NCI-H510A (cell line): ENCODE data around the gene SCYGR1.
"Not testable (repeated sequence)": the region's sequence is repeated elsewhere in the genome, so short reads cannot be mapped to it uniquely, and the experiment has no call there.

ENCODE experiments used
- DNase-seq: peaks from one replicate; lab custom pipeline; 2025; lab: John Stamatoyannopoulos, UW

Gene SCYGR1

DNA sequence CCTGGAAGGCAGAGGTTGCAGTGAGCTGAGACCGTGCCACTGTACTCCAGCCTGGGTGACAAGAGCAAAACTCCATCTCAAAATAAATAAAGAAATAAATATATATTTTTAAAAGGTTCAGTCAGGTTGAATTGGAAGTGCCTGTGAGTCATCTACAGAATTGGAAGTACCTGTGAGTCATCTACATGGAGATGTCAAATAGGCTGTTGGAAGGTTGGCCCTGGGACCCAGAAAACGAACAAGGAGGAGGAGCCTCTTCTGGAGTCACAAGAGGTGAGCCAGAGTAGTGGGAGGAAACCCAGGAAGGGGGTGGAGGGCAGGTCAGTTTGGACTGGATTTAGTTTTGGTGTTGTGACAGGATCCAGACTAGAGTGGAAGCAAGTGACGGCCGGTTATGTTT lies 15.2 kb upstream of the SCYGR1 start:
- no peak for DNase-seq

DNA sequence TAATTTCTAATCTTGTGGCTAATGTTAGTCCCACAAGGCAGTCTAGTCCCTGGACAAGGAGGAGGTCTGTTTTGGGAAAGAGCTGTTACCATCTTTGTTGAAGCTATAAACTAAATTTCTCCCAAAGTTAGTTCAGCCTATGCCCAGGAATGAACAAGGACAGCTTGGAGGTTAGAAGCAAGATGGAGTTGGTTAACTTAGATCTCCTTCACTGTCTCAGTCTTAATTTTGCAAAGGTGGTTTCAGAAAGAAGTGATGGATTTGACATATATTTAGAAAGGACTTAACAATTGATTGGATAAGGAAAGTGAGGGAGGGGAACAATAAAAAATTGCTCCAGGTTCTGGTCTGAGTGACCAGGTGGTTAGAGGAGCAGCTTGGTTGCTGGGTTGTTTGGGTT lies 14.6 kb upstream of the SCYGR1 start:
- no peak for DNase-seq

DNA sequence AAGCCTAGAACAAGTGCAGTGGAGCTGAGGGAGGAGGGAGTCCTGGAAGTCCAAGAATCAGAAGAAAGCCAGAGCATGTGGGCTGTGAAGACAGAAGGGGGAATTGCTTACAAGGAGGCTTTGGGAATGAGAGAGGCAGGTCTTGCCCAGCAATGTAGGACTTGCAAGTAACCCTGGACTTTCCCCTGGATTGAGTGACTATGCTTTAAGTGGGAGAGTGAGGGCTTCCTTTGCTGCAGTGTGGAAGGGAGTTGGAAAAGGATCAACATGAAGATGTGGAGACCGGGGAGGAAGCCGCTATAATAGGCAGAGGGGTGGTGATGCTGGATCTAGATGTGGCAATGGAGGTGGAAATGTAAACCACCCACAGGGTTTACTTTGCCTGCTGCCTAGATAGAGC lies 13.8 kb upstream of the SCYGR1 start:
- DNase-seq, result no peak

DNA sequence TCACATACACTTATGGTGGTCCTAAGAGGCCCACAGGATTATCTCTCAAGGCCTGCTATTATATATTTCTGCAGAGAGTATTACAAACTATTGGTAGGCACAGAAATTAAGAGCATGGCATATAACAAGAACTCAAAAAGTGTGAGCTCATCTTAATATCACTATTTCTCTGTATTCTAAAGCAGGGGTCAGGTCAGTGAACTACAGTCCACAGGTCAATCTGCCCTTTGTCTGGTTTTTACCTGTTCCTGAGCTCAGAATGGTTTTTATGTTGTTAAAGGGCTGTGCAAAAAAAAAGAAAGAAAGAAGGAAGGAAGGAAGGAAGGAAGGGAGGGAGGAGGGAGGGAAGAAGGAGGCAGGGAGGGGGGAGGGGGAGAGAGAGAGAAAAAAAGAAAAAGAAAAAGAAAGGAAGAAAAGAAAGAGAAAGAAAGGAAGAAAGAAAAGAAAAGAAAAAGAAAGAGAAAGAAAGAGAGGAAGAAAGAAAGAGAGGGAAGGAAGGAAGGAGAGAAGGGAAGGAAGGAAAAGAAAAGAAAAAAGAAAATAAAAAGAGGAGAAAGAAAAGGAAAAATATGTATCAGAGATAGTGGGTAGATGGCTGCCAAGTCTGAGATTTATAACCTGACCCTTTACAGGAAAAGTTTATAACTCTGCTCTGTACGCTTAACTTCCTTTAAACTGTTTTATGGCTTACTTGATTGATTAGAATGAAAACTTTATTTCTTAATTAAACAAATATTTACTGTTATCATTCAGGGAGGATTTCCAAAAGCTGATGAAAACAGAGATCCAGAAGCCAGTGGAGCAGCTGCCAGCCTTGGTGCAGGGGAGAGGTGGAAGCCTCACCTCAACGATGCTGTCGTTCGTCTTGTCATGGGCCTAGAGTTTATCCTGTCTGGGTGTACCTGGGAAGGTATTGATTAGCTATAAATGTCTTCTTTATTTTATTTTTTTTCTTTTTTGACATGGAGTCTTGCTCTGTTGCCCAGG lies 11.2 kb upstream of the SCYGR1 start:
- no peak for DNase-seq

DNA sequence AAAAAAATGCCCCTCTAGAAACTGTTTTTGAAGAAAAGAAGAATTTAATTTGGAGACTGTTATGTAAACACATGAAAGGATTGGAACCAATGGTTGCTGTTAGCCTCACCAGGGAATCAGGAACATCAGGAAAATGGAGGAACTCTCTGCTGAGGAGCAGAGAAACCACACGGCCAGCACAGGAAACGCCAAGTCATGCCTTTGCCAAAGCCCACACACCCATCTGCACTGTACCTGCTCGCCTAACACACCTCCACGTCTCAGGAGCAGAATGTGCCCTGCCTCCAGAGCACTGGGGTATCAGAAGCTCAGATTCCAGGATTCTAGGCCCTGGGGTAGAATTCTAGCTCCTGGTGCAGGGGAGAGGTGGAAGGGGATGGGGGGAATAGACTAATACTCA lies 9.8 kb upstream of the SCYGR1 start:
- DNase-seq, result no peak

DNA sequence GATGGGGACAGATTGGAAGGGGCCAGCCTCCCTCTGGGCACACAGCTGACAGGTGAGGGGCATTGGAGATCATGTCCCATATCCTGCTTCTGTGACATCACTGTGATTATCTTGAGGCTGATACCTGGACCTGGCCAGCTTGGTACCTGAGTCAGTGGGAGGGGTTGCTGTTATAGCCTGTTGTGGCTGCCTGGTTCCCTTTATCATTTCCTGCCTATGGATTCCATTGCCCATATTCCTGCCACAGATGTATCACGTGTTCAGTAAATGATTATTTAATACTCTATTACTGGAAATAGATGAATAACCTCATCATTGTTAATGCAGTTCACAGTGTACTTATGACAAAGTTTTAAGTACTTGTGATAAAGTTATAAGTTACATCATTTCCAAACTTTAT lies 7.8 kb upstream of the SCYGR1 start:
- no peak for DNase-seq

DNA sequence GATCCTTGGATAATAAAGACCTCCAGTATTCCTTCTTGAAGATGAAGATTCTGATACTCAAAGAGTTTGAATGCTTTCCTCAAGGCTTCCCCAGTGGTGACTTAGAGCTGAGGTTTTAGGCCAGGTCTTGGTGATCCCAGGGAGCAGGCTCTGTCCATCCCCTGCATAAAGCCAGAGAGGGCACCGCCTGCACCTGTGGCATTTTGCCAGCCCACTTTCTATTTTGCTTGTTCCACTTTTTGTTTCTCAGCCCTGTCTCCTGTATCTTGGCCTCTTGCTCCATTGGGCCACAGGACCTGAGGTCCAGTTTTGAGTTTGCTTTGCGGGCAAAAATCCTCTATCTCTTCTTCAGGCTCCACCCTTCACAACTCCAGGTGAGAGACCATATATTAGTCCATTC lies 6.7 kb upstream of the SCYGR1 start:
- DNase-seq, result no peak

DNA sequence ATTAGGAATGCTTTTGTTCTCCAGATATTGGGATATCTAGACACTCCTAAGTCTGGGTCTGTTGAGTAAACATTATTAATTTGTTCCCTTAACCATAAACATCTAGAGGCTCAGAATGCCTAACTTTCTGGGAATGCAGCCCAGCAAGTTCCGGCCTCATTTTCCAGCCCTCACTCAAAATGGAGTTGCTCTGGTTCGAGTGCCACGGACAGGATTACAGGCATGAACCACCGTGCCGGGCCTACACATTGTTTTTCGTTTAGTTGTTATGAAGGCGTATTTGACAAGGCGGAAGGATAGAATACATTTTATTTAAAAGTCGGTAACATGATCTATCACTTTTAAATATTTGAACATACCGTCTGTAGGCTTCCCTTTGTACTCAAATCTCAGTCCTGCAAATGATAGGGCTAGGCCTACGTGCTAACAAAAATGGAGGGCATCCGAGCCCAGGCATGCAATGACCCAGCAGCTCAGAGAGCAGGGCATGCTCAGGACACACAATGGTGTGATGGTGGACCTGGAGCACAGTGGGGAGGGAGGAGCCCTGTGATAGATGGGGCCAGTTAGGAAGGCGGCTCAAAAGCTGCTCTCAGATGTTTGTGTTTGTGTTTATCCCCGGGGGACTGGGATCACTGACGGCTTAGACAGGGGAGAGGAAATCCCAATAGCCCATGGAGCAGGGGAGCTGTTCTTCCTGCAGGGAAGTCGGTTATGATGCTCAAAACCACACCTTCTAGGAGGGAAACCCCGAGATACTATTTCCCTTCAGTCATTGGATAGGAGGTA lies 2.9 kb upstream of the SCYGR1 start:
- no peak for DNase-seq

DNA sequence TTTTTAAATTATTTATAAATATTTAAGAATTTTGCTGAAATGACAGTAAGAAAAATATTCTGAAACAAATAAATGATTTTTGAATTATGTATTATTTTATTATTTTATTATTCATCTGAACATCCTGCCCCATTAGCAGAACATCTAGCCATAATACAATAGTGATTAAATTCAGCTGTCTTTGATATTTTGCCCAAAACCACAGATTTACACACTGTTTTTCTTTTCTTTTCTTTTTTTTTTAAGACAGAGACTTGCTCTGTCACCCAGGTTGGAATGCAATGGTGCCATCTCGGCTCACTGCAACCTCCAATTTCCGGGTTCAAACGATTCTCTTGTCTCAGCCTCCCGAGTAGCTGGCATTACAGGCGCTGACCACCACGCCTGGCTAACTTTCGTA lies 1.9 kb upstream of the SCYGR1 start:
- DNase-seq, result no peak

DNA sequence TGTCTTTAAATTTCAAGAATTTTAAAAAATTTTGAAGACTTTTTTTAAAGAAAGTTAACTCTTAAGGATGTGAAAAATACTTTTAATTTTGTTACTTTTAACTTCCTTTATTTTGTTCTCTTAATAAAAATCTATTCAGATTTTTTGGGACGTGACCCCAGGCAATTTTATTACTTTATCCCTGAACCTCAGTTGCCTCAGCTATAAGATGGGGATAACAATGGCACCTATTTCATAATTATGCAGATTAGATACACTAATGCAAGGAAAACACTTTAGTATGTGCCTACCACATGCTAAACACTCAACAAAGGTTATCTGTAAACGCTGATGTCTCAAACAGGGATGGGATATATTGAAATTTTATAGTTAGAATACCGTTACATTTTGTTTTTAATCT lies 1.5 kb upstream of the SCYGR1 start:
- DNase-seq, result no peak

DNA sequence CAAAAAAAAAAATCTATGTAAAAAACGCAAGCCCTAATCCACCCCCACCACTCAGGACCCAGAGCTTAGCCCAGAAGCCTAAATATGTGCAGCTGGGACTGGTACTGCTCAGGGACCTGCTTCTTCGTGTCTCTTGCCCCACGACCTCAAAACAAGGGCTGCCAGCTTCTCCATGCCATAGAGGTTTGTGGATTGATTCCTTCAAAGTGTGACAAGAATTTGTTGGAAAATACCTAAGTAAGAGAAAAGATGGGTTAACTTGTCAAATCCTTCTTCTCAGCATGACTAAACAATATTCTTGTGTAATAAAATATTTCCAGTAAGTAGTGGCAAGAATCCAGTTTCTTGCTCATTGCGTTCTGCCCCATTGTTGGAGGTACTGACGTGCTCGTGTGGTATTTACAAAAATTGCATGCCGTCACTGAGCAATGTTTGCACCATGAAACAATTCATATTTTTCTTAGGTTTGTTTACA lies 825 bp upstream of the SCYGR1 start:
- no peak for DNase-seq

DNA sequence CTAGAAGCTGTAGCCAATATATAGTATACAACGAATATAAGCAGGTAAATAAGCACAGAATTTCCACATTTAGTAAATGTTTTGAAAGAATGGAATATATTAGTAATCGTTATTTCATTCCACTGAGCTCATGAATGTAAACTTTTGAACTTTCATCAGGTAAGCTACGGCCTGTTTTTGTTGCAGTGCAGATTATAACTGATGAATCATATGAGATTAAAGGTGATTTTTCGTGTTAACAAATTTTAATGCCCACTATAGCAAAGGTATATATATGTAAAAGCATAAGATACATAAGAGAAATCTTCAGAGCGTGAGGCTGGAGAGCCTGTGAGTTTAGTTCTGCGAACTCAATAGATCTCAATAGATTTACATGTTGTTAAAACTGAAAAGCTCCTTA lies 1.1 kb downstream of the SCYGR1 start:
- DNase-seq, result no peak

DNA sequence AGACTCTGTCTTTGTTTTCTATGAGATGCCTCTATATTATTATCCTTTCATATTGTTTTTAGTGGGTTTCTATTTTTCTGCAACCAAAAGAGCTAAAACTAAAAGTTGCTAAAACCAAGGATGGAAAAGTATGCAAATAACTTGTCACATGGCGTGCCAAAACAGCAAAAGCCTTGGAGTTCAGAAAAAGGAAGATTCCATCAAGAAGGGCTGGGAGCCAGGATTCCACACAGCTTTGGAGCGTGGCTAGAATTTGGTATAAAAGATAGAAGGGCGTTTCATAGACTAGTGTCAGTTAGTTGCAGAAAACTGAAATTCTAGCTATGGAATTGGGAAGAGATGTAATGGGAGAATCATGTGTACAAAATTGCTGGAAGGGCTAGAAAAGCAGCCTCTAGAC lies 4.1 kb downstream of the SCYGR1 start:
- no peak for DNase-seq

DNA sequence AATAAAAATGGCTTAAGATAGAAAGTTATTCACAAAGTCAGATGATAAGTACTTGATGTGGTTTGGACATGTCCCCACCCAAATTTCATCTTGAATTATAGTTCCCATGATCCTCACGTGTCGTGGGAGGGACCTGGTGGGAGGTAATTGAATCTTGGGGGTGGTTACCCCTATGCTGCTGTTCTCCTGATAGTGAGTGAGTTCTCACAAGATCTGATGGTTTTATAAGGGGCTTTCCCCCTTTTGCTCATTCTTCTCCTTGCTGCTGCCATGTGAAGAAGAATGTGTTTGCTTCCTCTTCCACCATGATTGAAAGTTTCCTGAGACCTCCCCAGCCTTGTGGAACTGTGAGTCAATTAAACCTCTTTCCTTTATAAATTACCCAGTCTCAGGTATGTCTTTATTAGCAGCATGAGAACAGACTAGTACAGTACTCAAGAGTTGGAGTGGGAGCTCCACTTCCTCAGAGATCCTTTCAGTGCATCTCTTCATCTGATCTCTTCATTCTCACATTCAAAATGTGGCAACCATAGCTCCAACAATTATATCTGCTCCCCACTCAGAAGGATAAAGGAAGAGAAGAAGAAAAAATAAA lies 5.4 kb downstream of the SCYGR1 start:
- not testable (repeated sequence) for DNase-seq

DNA sequence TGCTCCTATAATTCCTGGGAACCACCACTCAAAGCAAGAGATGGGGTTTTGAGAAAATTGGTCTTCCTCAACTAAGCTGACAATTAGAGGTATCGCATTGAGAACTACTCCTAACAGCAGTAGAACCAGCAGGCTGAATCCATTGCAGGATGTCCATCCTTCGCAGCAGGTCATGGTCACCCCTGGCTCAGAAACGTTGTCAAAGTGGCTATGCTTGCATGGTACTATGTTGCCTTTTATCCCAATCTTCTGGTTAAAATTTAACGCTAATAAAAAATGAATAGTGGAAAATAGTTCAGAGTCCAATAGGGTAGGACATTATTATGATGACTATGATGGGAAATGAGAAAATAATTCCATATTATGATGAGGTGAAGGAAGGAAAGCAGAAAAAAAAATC lies 8.7 kb downstream of the SCYGR1 start, which contains the start of gene TM4SF20:
Gene TM4SF20, minus strand, starts transcription at position 212 of the 400 bp plus-strand sequence. Its CDS starts 38 bp downstream, at position 174.
- no peak for DNase-seq

DNA sequence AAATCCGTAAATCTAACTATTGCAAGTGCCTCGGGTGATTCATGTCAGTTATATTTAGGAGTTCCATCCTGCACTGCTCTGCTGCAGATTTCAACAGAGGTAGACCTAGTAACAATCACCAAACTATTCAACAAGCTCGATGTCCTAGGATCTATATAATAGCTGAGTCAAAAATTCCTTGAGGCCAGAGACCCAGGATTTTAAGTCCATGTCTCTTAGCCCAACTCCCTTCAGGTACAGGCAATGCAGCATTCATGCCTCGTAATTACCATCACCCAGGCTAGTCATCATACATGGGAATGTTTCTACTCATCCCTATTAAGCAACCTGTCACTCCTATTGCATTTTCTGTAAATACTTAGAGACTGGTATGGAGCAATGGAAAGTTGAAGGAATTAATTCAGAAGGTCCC lies 9.4 kb downstream of the SCYGR1 start:
- DNase-seq, result no peak

DNA sequence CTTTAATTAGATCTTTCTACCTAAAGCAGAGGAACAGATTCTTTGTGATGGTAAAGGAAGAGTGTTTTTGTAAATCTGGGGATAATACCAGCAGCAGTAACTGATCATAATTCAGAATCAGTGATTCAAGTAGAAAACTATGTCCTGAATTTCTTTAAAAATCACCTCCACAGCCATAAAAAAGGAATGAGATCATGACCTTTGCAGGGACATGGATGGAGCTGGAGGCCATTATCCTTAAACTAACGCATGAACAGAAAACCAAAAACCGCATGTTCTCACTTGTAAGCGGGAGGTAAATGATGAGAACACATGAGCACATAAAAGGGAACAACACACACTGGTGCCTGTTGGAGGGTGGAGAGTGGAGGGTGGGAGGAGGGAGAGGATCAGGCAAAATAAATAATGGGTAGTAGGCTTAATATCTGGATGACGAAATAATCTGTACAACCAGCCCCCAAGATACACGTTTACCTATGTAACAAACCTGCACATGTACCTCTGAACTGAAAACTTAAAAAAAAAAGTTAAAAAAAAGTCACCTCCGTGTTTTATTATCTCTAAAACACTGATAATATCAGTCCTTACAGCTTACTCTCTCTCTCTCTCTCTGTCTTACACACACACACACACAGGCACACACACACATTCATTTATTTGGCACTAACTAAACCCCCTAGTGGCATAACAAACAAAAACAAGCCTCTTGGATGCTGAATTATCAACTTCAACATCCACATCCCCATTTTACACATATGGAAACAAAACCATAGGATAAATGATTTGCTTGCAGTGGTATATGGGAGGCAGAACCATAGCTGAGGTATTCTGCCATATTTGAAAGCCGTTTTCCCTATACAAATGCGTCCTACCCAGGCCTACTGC lies 10.0 kb downstream of the SCYGR1 start:
- no peak for DNase-seq

DNA sequence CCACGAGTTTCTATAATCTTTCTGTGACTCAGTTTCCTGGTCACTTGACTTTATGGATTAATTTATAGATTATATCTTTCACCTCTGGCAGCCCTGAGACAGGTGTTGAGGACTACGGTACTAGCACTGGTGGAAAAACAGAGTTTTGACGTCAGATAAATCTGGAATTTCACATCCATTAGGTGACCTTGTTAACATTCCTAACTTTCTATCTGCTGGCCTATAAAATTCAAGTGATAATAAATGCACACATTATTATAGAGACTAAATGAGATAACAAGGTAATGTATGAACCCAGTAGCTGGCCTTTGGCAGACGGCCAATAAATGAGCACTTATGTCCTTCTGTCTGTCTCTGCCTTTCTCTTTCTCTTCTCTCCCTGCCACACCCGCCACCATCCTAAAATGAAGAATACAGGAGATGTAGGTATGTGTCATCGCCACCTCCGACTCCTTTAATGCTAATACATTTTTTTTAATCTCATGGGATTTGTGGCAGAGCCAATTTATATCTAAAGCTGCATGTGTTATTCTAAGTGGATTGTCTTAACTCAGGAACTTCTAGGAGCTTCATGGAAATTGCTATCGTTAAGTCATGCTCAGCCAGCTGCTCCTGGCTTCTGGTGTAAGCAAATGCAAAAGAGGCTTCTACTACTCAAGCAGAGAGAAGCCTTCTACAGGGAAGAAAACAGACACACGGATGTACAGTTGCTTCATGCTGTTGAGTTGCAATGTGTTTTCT lies 10.9 kb downstream of the SCYGR1 start:
- DNase-seq, result peak; percentile 37

DNA sequence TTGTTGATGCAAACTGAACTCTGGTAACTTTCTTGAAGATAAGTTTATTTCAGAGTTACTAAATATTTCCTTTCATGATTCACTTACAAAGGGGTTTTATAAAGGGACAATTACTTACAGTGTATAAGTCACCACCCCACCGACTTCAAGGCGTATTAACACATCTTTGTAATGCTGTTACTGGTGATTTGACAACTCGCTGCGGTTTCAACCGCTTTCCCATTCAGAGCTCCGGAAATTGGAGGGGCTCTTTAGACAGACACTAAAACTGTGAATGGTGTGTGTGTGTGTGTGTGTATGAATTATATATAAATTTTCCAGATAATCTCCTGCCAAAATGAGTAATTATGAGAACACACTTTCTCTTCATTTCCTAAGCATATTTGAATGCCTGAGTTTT lies 13.6 kb downstream of the SCYGR1 start:
- DNase-seq, result no peak

DNA sequence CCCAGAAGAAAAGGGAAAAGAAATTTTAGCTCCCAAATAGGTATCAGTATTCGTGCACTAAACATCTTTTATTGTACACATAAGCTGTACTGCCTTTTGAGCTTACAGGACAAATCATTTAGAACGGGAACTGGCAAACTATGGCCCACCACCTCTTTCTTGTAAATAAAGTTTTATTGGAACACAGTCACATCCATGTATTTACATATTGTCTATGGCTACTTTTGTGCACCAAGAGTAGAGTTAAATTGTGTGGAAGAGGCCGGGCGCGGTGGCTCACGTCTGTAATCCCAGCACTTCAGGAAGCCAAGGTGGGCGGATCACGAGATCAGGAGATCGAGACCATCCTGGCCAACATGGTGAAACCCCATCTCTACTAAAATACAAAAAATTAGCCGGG lies 14.4 kb downstream of the SCYGR1 start:
- DNase-seq, result no peak
